Uterus (tissue), 4 donors: Measurements from ENCODE around the gene DGUOK. TPM values are rescaled to one million over a fixed set of nuclear protein-coding genes. Genes with fewer than 3 reads are reported as not detected.

ENCODE experiments used
- DNase-seq, 2 donors: peaks; one replicate each; pipeline ENCODE4 v3.0.0-alpha.2; 2019 to 2020
- H3K27ac ChIP-seq, 2 donors: fragments of 200-600 bp; sonication (generic); 1 replicate in 1 of 2; 2 replicates in 1 of 2; pipeline ENCODE4 v1.5.1; 2016 to 2018
- H3K27me3 ChIP-seq, 2 donors: fragments of 200-600 bp; sonication (generic); one replicate each; pipeline ENCODE4 v1.5.1; 2018 to 2019; ENCODE audit warnings: control low read depth in 1 of 2
- H3K36me3 ChIP-seq, 2 donors: fragments of 200-600 bp; sonication (generic); one replicate each; pipeline ENCODE4 v1.5.1; 2019; ENCODE audit warnings: control low read depth in 1 of 2
- H3K4me1 ChIP-seq, 2 donors: fragments of 200-600 bp; sonication (generic); one replicate each; pipeline ENCODE4 v1.5.1; 2018 to 2019; ENCODE audit warnings: control low read depth in 1 of 2
- H3K4me3 ChIP-seq, 2 donors: fragments of 200-600 bp; sonication (generic); 1 replicate in 1 of 2; 2 replicates in 1 of 2; pipeline ENCODE4 v1.5.1; 2018 to 2019; ENCODE audit warnings: mild to moderate bottlenecking in 1 of 2
- H3K9me3 ChIP-seq, 2 donors: fragments of 200-600 bp; sonication (generic); one replicate each; pipeline ENCODE4 v1.5.1; 2019; ENCODE audit warnings: control low read depth in 1 of 2
- POLR2A ChIP-seq, 2 donors: fragments of 450-650 bp; IDR thresholded peaks; one replicate each; pipeline ENCODE4 v1.6.1; 2016; ENCODE audit warnings: antibody characterized with exemption in 2 of 2, mild to moderate bottlenecking in 1 of 2, moderate library complexity in 1 of 2
- intact Hi-C: fragments of 100-400 bp; cut with DNase I; formaldehyde crosslinking; loops from one replicate; pipeline ENCODE4 v1.15.1; 2023; ENCODE audit warnings: low total_unique reads
- small RNA-seq: library from RNA; depleted of rRNA; stranded (forward); fragments of <200 nt; gene quantifications from one replicate; pipeline ENCODE3, GENCODE V24; 2016
- total RNA-seq, 4 donors: library from RNA; depleted of rRNA in 3 of 4; stranded (reverse); fragments of >200 nt in 3 of 4; gene quantifications; one replicate each; pipeline versions ENCODE4 v1.1.0 to v1.2.4, GENCODE V29; 2014 to 2023
- TF ChIP-seq, protein P1 (sequence below), 4 experiments: fragments of 200-600 bp in 2 of 4; fragments of 450-650 bp in 2 of 4; sonication (generic) in 2 of 4; IDR thresholded peaks; one replicate each; pipeline ENCODE4 v1.5.1; 2016 to 2019; ENCODE audit warnings: antibody characterized with exemption in 4 of 4, mild to moderate bottlenecking in 2 of 4, moderate library complexity in 1 of 4
- donor health status: DM: yes; HTN: yes; CAD: no.

DGUOK gene
- total RNA-seq, 4 donors from 2014 or later, result 43.6 to 128 (median 58.6) TPM

DNA sequence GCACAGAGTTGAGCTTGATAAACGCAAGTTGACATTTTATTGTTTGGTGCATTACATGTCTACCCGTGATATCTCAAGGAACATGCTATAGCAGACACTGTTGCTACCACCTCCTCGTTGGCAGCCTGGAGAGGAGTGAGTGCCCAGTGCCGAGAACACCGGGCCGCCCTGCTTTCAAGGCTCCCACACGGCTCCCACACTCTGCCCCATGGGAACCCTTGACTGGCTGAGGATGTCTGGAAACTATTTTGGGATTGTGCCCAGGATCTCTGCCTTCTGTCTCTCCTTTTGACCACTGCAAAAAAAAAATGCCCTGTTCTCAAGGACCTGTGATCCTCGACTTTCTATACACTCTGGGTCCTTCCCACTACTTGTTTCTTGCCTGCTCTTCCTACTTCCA is 79.1 kb downstream of the DGUOK start:
- DNase-seq, result no peak
- Histone ChIP-seq H3K4me3 (no peak overlapping the region), H3K4me1 (peaks cover 0 to 32% of the 10 kb centered on the region in 2 donors), H3K27ac (no peak overlapping the region), H3K36me3 (no peaks in the 10 kb centered on the region), H3K27me3 (no peaks in the 10 kb centered on the region), H3K9me3 (no peaks in the 10 kb centered on the region)
- intact Hi-C loops, result loop anchor here (10.0 kb wide), 1 partner anchor 71 kb away; no protein-coding TSS in a partner anchor
- no peak for TF ChIP-seq POLR2A (IDR thresholded peaks at IDR 0.05)
- TF ChIP-seq, protein P1, sequence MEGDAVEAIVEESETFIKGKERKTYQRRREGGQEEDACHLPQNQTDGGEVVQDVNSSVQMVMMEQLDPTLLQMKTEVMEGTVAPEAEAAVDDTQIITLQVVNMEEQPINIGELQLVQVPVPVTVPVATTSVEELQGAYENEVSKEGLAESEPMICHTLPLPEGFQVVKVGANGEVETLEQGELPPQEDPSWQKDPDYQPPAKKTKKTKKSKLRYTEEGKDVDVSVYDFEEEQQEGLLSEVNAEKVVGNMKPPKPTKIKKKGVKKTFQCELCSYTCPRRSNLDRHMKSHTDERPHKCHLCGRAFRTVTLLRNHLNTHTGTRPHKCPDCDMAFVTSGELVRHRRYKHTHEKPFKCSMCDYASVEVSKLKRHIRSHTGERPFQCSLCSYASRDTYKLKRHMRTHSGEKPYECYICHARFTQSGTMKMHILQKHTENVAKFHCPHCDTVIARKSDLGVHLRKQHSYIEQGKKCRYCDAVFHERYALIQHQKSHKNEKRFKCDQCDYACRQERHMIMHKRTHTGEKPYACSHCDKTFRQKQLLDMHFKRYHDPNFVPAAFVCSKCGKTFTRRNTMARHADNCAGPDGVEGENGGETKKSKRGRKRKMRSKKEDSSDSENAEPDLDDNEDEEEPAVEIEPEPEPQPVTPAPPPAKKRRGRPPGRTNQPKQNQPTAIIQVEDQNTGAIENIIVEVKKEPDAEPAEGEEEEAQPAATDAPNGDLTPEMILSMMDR (IDR thresholded peaks at IDR 0.05), result no peak

DNA sequence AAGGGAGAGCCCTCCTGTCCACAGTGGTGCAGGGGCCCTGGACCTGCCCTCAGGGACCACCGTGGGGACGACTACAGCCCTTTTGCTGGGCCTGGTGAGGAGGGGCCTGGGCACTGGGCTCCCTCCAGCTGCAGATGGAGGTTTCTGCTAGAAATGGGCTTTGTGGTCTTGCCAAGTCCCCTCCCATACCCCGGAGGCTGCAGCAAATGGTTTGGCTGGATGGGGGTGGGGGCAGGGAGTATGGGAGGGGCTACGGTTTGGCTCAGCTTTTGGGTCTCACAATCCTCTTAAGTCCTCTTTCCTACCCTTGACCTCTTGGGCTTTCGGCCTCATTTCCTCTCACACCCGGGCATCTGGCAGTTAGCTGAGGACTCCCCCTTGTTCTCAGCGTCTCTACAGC is 79.8 kb downstream of the DGUOK start:
- intact Hi-C loops, result loop anchor here (10.0 kb wide), 1 partner anchor 72 kb away; no protein-coding TSS in a partner anchor

DNA sequence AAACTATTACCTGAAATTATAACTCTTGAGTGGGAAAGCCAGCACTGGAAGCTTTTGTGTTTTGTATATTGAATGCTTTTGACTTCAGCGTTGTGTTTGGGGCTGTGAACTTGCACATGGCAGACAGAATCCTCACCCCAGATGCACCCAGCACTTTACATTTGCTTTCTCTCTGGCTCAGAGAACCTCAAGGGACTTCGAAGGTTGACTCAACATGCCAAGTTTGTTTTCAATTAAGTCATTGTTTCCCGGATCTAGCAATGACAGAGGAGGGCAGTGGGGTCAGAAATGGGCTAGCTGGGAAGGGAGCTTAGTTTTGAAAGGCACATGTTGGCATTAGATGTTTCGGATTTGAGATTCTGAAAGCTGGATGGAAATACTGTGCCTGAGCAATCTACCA is 80.4 kb downstream of the DGUOK start:
- no peak overlapping the region for H3K27ac ChIP-seq
- H3K9me3 ChIP-seq, result no peaks in the 10 kb centered on the region
- no peak for TF ChIP-seq POLR2A (IDR thresholded peaks at IDR 0.05)
- TF ChIP-seq, protein P1 (IDR thresholded peaks at IDR 0.05), result no peak
- intact Hi-C loops, result loop anchor here (10.0 kb wide), 1 partner anchor 72 kb away; no protein-coding TSS in a partner anchor
- peaks cover 0 to 32% of the 10 kb centered on the region in 2 donors for H3K4me1 ChIP-seq
- DNase-seq, result no peak
- H3K36me3 ChIP-seq, result no peaks in the 10 kb centered on the region
- H3K27me3 ChIP-seq, result no peaks in the 10 kb centered on the region
- no peak overlapping the region for H3K4me3 ChIP-seq

More for the DNA sequence above, 79.8 kb downstream of the DGUOK start:
- H3K4me1 ChIP-seq, result peaks cover 0 to 32% of the 10 kb centered on the region in 2 donors
- no peak for DNase-seq
- H3K27ac ChIP-seq, result no peak overlapping the region
- no peaks in the 10 kb centered on the region for H3K9me3 ChIP-seq
- H3K4me3 ChIP-seq, result no peak overlapping the region
- no peaks in the 10 kb centered on the region for H3K36me3 ChIP-seq
- TF ChIP-seq POLR2A (IDR thresholded peaks at IDR 0.05), result no peak
- TF ChIP-seq, protein P1 (IDR thresholded peaks at IDR 0.05), result no peak
- no peaks in the 10 kb centered on the region for H3K27me3 ChIP-seq

DNA sequence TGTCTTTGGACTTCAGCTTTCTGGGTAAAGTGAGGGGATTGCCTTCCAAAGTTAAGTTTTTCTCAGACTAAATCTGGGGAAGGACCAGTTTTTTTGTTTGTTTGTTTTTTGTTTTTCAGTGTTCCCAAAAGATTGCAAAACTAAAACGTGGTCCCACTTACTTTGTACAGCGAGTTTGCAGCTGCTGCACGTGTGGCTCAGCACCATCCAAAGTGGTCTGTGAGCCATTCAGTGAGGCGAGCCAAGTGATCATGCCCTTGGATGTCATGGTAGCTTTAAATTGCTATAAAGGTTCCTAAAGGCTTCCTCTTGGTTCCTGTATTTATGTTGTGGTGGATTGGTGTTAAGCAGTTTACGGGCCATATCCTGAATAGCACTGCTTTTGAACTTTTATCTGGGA is 81.0 kb downstream of the DGUOK start:
- H3K4me3 ChIP-seq, result no peak overlapping the region
- peaks cover 0 to 32% of the 10 kb centered on the region in 2 donors for H3K4me1 ChIP-seq
- intact Hi-C loops, result loop anchor here (10.0 kb wide), 1 partner anchor 73 kb away; no protein-coding TSS in a partner anchor
- TF ChIP-seq POLR2A (IDR thresholded peaks at IDR 0.05), result no peak
- TF ChIP-seq, protein P1 (IDR thresholded peaks at IDR 0.05), result no peak
- no peaks in the 10 kb centered on the region for H3K27me3 ChIP-seq
- no peaks in the 10 kb centered on the region for H3K9me3 ChIP-seq
- no peak overlapping the region for H3K27ac ChIP-seq
- no peaks in the 10 kb centered on the region for H3K36me3 ChIP-seq
- DNase-seq, result no peak

Small RNA genes within 50 kb of the gene (small RNA-seq; reads per million reads assigned to genes)
- gene AC110801.1 (not detected), gene RNA5SP97 (not detected)

Other genes with a start within 250 kb of the DGUOK start
- gene TPRKB, start 189.5 kb upstream of the DGUOK start, total RNA-seq, result 10 to 100 TPM; 25.4 to 49.6 (median 39.6) TPM
- gene DUSP11, start 146.8 kb upstream of the DGUOK start, total RNA-seq, result 10 to 100 TPM; 15.1 to 88.5 (median 44.6) TPM
- not detected for gene C2orf78, start 142.7 kb upstream of the DGUOK start, total RNA-seq
- gene STAMBP, start 97.9 kb upstream of the DGUOK start, total RNA-seq, result 100 to 1,000 TPM in 1 of 4 donors, 10 to 100 TPM in 3; 31.8 to 115 (median 43.7) TPM
- 1,000 to 10,000 TPM in 1 of 4 donors, 100 to 1,000 TPM in 3; 171 to 1,273 (median 578) TPM for gene ACTG2, start 33.9 kb upstream of the DGUOK start, total RNA-seq
- 10 to 100 TPM in 2 of 4 donors, 1 to 10 TPM in 2; 1.3 to 12.0 (median 7.8) TPM for gene TET3, start 58.0 kb downstream of the DGUOK start, total RNA-seq
- gene BOLA3, start 221.0 kb downstream of the DGUOK start, total RNA-seq, result 10 to 100 TPM in 3 of 4 donors, 1 to 10 TPM in 1; 9.1 to 54.4 (median 16.1) TPM